Liver (tissue), 3 donors: ENCODE data around the gene CXCL17.

Source experiments
- ATF3 ChIP-seq: IDR thresholded peaks from 2 replicates; pipeline ENCODE4 v1.6.1; 2016; ENCODE audit warnings: antibody characterized with exemption
- CTCF ChIP-seq: fragments of 150-350 bp; IDR thresholded peaks from 2 replicates; pipeline ENCODE4 v1.5.1; 2017; ENCODE audit warnings: improper control_type of control experiment, low read depth, low read length; ENCODE audit not compliant: missing input control
- EGR1 ChIP-seq, 2 donors: IDR thresholded peaks; 2 replicates each; pipeline ENCODE4 v1.6.1; 2016 to 2018; ENCODE audit warnings: antibody characterized with exemption in 2 of 2, low read depth in 2 of 2
- FOXA1 ChIP-seq: IDR thresholded peaks from 2 replicates; pipeline ENCODE4 v1.6.1; 2016; ENCODE audit warnings: antibody characterized with exemption
- GABPA ChIP-seq, 2 donors: IDR thresholded peaks in 1 of 2; conservative IDR thresholded peaks in 1 of 2; 2 replicates each; pipeline ENCODE4 v1.6.1; 2016; ENCODE audit warnings: antibody characterized with exemption in 2 of 2, mild to moderate bottlenecking in 1 of 2, moderate library complexity in 1 of 2
- JUND ChIP-seq, 2 donors: IDR thresholded peaks; 2 replicates each; pipeline ENCODE4 v1.6.1; 2016; ENCODE audit warnings: antibody characterized with exemption in 2 of 2
- MAX ChIP-seq: IDR thresholded peaks from 2 replicates; pipeline ENCODE4 v1.6.1; 2016; ENCODE audit warnings: antibody characterized with exemption
- NR2F2 ChIP-seq: IDR thresholded peaks from 2 replicates; pipeline ENCODE4 v1.6.1; 2016; ENCODE audit warnings: antibody characterized with exemption
- RAD21 ChIP-seq, 2 donors: IDR thresholded peaks; 2 replicates each; pipeline ENCODE4 v1.6.1; 2016; ENCODE audit warnings: antibody characterized with exemption in 2 of 2, mild to moderate bottlenecking in 2 of 2
- TAF1 ChIP-seq: conservative IDR thresholded peaks from 2 replicates; pipeline ENCODE4 v1.6.1; 2016; ENCODE audit warnings: antibody characterized with exemption, mild to moderate bottlenecking
- YY1 ChIP-seq: IDR thresholded peaks from 2 replicates; pipeline ENCODE4 v1.6.1; 2016; ENCODE audit warnings: antibody characterized with exemption, mild to moderate bottlenecking
- ZBTB33 ChIP-seq: IDR thresholded peaks from 2 replicates; pipeline ENCODE4 v1.6.1; 2016; ENCODE audit warnings: antibody characterized with exemption
- donor health status: healthy.
- donor health status: healthy.

DNA sequence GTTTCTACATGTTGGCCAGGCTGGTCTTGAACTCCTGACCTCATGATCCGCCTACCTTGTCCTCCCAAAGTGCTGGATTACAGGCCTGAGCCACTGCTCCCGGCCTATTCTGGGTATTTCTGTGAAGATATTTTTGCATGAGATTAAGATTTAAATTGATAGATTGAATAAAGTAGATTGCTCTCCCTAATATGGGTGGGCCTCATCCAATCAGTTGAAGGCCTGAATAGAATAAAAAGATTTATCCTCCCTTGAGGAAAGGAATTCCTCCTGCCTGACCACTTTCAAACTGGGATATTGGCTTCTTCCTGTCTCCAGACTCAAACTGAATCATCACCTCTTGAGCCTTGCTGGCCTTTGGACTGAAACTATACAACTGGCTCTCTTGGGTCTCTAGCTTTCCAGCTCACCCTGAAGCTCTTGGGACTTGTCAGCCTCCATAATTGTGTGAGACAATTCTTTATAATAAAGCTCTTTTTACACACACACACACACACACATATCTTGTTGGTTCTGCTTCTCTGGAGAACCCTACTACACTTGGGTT lies 36.1 kb upstream of the CXCL17 start:
- TF ChIP-seq MAX = no peak
- no peak for TF ChIP-seq CTCF
- TF ChIP-seq ATF3 = no peak
- no peak for TF ChIP-seq EGR1 (IDR thresholded peaks at IDR 0.05; ENCODE audit: low read depth in 2 of 2)
- TF ChIP-seq NR2F2 = no peak
- no peak for TF ChIP-seq TAF1
- TF ChIP-seq ZBTB33 = no peak
- no peak for TF ChIP-seq RAD21 (IDR thresholded peaks at IDR 0.05)
- TF ChIP-seq YY1 = no peak
- no peak for TF ChIP-seq JUND (IDR thresholded peaks at IDR 0.05)
- no peak for TF ChIP-seq GABPA (IDR thresholded peaks at IDR 0.05 in 1 of 2, conservative IDR thresholded peaks at IDR 0.05 in 1 of 2)
- TF ChIP-seq FOXA1 = no peak
